Measurements from ENCODE around the gene RPA3.

GRCh38 chr7:7757576-7757975 lies 39.2 kb upstream of the RPA3 start:
- TF ChIP-seq POLR2AphosphoS5 (IDR thresholded peaks at IDR 0.05) (no peak), CTCF (IDR thresholded peaks at IDR 0.05) (no peak)

Data from gastroesophageal sphincter (tissue), 3 donors.